Stimulated activated naive CD8-positive, alpha-beta T cell treated with anti-CD3 and anti-CD28 coated beads, Interleukin-15, amount 100 ng/mL, for 72 hours (primary cell): ENCODE data around the gene DLGAP1.
"Not testable (repeated sequence)": the region's sequence is repeated elsewhere in the genome, so short reads cannot be mapped to it uniquely, and the experiment has no call there.

Source experiments
- ATAC-seq: fragments of 150-1000 bp; cut with Tn5 transposase; 2 replicates; pipeline ENCODE4 v1.10.0; 2021; ENCODE audit warnings: mild to moderate bottlenecking, moderate library complexity
- DNase-seq, 2 donors: peaks; one replicate each; pipeline ENCODE4 v3.0.0; 2021 to 2022
- H3K27ac Mint-ChIP-seq, 2 donors: one replicate each; pipeline ENCODE4 v1.8.0; 2022; ENCODE audit warnings: mild to moderate bottlenecking in 2 of 2, mixed read lengths in 2 of 2, moderate library complexity in 2 of 2
- H3K27me3 Mint-ChIP-seq: one replicate; pipeline ENCODE4 v1.8.0; 2022; ENCODE audit warnings: mixed read lengths
- H3K4me1 Mint-ChIP-seq: one replicate; pipeline ENCODE4 v1.8.0; 2022; ENCODE audit warnings: mild to moderate bottlenecking, mixed read lengths
- H3K4me3 Mint-ChIP-seq, 2 donors: one replicate each; pipeline ENCODE4 v1.8.0; 2022; ENCODE audit warnings: mild to moderate bottlenecking in 2 of 2, mixed read lengths in 2 of 2, moderate library complexity in 1 of 2
- H3K9me3 Mint-ChIP-seq, 2 donors: one replicate each; pipeline ENCODE4 v1.8.0; 2022; ENCODE audit warnings: mixed read lengths in 2 of 2

The DLGAP1 gene

GRCh38 chr18:4352746-4353551, 102.2 kb downstream of the DLGAP1 start:
- Mint-ChIP-seq H3K4me1 (no peaks in the 10 kb centered on the region), H3K9me3 (peaks cover 24 to 25% of the 10 kb centered on the region in 2 donors), H3K27me3 (no peaks in the 10 kb centered on the region), H3K4me3 (no peak overlapping the region), H3K27ac (no peak overlapping the region)
- DNase-seq (no peak), ATAC-seq (no peak)

DNA sequence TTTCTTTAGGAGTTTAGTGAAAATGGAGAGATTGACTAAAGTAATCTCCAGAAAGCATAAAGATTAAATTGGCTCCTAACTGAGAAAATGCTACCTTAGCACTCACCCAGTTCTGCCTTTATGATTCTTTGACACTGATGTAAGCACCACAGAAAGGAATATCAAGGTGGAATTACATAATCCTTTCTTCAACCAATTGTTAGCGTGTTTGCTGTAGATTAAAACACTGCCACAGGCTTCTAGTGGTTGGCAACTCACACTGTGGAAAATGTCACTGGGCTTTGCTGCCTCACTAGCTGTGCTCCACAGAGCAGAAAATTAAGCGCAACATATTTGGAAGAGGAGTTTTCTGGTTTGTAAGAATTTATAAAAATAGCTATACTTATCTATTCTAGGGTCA, 104.1 kb downstream of the DLGAP1 start:
- no peak for ATAC-seq
- no peak overlapping the region for H3K4me3 Mint-ChIP-seq

GRCh38 chr18:4335386-4335785, 119.7 kb downstream of the DLGAP1 start:
- DNase-seq (no peak), ATAC-seq (no peak)
- Mint-ChIP-seq H3K9me3 (peaks cover 6 to 7% of the 10 kb centered on the region in 2 donors), H3K27me3 (no peaks in the 10 kb centered on the region), H3K4me1 (no peaks in the 10 kb centered on the region), H3K27ac (no peak overlapping the region), H3K4me3 (no peak overlapping the region)

More for the DNA sequence above, 104.1 kb downstream of the DLGAP1 start:
- Mint-ChIP-seq H3K27ac (no peak overlapping the region), H3K4me1 (no peaks in the 10 kb centered on the region), H3K27me3 (no peaks in the 10 kb centered on the region), H3K9me3 (peaks cover 15 to 16% of the 10 kb centered on the region in 2 donors)
- DNase-seq, result no peak

GRCh38 chr18:4333043-4333442, 122.1 kb downstream of the DLGAP1 start:
- H3K27me3 Mint-ChIP-seq, result no peaks in the 10 kb centered on the region
- H3K9me3 Mint-ChIP-seq, result peaks cover 6 to 7% of the 10 kb centered on the region in 2 donors
- no peak overlapping the region for H3K27ac Mint-ChIP-seq
- no peak for ATAC-seq
- no peak for DNase-seq
- no peaks in the 10 kb centered on the region for H3K4me1 Mint-ChIP-seq
- H3K4me3 Mint-ChIP-seq, result no peak overlapping the region

- Mint-ChIP-seq H3K4me1 (no peaks in the 10 kb centered on the region), H3K9me3 (no peaks in the 10 kb centered on the region), H3K27ac (no peak overlapping the region), H3K4me3 (no peak overlapping the region), H3K27me3 (no peaks in the 10 kb centered on the region)
- DNase-seq (no peak), ATAC-seq (no peak)
Measured at GRCh38 chr18:4319738-4320677, 135.1 kb downstream of the DLGAP1 start.

DNA sequence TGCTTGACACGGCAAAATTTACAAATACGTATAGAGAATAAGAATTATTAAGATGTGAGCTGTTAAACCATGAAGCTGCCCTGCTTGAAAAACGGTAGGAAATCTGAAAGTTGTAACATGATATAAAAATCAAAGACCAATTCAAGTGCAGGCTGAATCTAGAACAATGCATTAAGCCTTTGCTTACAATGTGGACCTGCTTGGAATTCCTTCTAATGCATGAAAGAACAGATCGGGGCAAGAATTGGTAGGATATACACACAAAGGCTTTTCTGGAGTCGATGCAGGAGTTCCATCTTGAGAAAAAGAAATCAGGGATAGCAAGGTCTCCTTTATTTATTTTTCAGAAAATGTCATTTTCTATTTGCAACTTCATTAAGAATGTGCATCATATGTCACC, 136.8 kb downstream of the DLGAP1 start:
- no peaks in the 10 kb centered on the region for H3K4me1 Mint-ChIP-seq
- no peak for ATAC-seq
- H3K27me3 Mint-ChIP-seq, result no peaks in the 10 kb centered on the region
- no peak overlapping the region for H3K4me3 Mint-ChIP-seq
- DNase-seq, result no peak
- H3K27ac Mint-ChIP-seq, result no peak overlapping the region
- H3K9me3 Mint-ChIP-seq, result no peaks in the 10 kb centered on the region

GRCh38 chr18:4311945-4312344, 143.2 kb downstream of the DLGAP1 start:
- H3K4me3 Mint-ChIP-seq, H3K27me3 Mint-ChIP-seq, H3K9me3 Mint-ChIP-seq, ATAC-seq, H3K27ac Mint-ChIP-seq, DNase-seq, H3K4me1 Mint-ChIP-seq: not testable (repeated sequence)

DNA sequence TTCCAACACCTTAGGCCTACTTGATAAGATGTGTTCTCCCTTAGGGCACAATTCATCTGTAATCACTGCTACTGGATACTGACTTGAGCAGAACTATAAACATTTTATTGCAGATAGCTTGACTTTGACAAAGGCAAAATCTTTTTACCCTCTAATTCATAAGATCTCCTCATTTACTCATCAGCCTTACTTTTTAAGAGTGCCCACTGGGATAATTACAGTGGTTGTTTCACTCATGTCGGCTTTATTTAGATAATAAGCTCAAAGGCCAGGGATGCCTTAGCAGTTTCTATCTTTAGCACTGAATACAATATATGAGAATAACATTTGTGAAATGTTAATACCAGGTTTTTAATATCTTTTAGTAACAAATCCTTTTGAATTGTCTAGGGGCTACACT, 144.0 kb downstream of the DLGAP1 start:
- Mint-ChIP-seq H3K27ac (no peak overlapping the region), H3K4me3 (no peak overlapping the region), H3K4me1 (no peaks in the 10 kb centered on the region), H3K9me3 (no peaks in the 10 kb centered on the region), H3K27me3 (no peaks in the 10 kb centered on the region)
- ATAC-seq (no peak), DNase-seq (no peak)

DNA sequence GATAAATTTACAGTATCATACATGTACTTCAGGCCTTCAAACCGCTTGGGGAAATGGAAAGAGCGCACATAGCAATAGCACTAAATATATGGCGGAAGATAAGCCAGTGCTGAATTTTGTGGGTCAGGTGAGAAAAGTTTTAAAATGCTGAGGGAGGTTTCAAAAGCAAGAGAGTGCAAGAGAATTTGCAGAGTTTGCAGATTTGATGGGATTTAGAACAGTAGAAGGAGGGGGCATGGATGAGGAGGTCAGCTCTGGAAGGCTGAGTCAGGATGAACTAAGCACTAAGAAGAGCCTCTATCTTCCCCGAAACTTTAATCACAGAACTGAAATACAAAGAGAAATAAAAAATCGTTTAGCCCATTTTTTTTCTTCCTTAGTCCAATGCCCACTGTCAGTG, 145.9 kb downstream of the DLGAP1 start:
- Mint-ChIP-seq H3K4me3 (no peak overlapping the region), H3K4me1 (no peaks in the 10 kb centered on the region), H3K9me3 (no peaks in the 10 kb centered on the region), H3K27ac (no peak overlapping the region), H3K27me3 (no peaks in the 10 kb centered on the region)
- ATAC-seq (no peak), DNase-seq (no peak)

GRCh38 chr18:4308576-4308975, 146.5 kb downstream of the DLGAP1 start:
- Mint-ChIP-seq H3K4me1 (no peaks in the 10 kb centered on the region), H3K4me3 (no peak overlapping the region), H3K27ac (no peak overlapping the region), H3K27me3 (no peaks in the 10 kb centered on the region), H3K9me3 (no peaks in the 10 kb centered on the region)
- DNase-seq (no peak), ATAC-seq (no peak)

GRCh38 chr18:4299395-4299794, 155.7 kb downstream of the DLGAP1 start:
- DNase-seq, result no peak
- H3K4me1 Mint-ChIP-seq, result no peaks in the 10 kb centered on the region
- no peak for ATAC-seq
- no peak overlapping the region for H3K27ac Mint-ChIP-seq
- peaks cover 0 to 7% of the 10 kb centered on the region in 2 donors for H3K9me3 Mint-ChIP-seq
- H3K4me3 Mint-ChIP-seq, result no peak overlapping the region
- no peaks in the 10 kb centered on the region for H3K27me3 Mint-ChIP-seq

- Mint-ChIP-seq H3K27ac (no peak overlapping the region), H3K9me3 (peaks cover 5 to 24% of the 10 kb centered on the region in 2 donors), H3K27me3 (no peaks in the 10 kb centered on the region), H3K4me3 (no peak overlapping the region), H3K4me1 (no peaks in the 10 kb centered on the region)
- DNase-seq (no peak), ATAC-seq (no peak)
Measured at GRCh38 chr18:4293337-4293736, 161.8 kb downstream of the DLGAP1 start.

DNA sequence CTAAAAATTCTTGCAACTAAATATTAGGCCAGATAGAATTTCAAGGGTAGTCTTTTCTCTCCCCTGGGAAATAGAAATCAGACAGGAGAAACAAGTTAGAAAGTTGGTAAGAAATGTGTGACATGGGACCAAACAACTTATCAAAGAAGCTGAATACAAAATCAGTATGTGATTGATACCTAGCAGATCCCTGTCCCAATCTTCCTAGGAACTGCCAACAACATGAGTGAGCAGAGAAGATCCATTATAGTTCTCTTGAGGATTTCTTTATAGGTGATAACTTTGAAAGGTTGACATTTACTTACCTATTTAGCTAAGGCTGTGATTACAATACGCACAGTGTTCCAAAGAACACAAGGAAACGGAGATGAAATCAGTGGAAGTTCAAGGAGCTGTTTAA, 162.4 kb downstream of the DLGAP1 start:
- no peak for DNase-seq

DNA sequence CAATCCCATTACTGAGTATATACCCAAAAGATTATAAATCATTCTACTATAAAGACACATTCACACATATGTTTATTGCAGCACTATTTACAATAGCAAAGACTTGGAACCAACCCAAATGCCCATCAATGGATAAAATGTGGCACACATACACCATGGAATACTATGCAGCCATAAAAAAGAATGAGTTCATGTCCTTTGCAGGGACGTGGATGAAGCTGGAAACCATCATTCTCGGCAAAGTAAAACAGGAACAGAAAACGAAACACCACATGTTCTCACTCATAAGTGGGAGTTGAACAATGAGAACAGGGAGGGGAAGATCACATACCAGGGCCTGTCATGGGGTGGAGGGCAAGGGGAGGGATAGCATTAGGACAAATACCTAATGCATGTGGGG, 167.8 kb downstream of the DLGAP1 start:
- DNase-seq, H3K4me1 Mint-ChIP-seq, H3K4me3 Mint-ChIP-seq, H3K27me3 Mint-ChIP-seq, H3K27ac Mint-ChIP-seq, ATAC-seq, H3K9me3 Mint-ChIP-seq: not testable (repeated sequence)

More for the DNA sequence above, 162.4 kb downstream of the DLGAP1 start:
- peaks cover 5 to 25% of the 10 kb centered on the region in 2 donors for H3K9me3 Mint-ChIP-seq
- H3K27ac Mint-ChIP-seq, result no peak overlapping the region
- H3K27me3 Mint-ChIP-seq, result no peaks in the 10 kb centered on the region
- H3K4me1 Mint-ChIP-seq, result no peaks in the 10 kb centered on the region
- no peak for ATAC-seq
- H3K4me3 Mint-ChIP-seq, result no peak overlapping the region

DNA sequence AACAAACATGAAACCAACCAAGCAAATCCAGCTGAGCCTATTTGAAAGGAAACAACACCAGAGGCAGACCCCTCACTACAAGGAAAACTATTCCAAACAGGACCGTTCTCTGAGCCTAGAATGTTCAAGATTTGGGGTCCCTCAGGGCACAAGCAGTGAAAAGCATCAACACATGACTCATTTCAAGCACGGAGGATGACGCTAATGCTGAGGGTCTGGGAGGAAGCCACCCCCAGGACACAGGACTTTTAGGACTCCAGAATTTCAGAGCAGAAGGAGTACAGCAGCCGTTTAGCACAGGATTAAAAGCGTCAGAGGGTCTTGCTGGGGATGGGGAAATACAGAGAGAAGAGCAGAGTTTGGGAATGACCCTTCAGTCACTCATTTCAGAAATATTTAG, 168.9 kb downstream of the DLGAP1 start:
- ATAC-seq, result no peak
- no peaks in the 10 kb centered on the region for H3K27me3 Mint-ChIP-seq
- no peak overlapping the region for H3K4me3 Mint-ChIP-seq
- no peak overlapping the region for H3K27ac Mint-ChIP-seq
- H3K4me1 Mint-ChIP-seq, result no peaks in the 10 kb centered on the region
- peaks cover 5 to 9% of the 10 kb centered on the region in 2 donors for H3K9me3 Mint-ChIP-seq
- DNase-seq, result no peak

DNA sequence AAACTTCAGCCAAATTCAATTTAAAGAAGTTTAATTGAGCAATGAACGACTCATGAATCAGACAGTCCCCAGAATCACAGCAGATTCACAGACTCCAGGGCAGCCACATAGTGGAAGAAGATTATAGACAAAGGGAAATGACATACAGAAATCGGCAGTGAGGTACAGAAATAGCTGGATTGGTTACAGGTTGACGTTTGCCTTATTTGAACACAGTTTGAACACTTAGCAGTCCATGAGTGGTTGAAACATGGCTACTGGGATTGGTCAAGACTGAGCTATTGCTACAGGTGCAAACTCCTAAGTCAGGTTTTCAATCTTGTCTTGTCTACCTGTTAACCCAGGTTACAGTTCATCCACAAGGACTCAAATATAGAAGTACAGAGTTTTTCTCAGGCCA, 169.6 kb downstream of the DLGAP1 start:
- DNase-seq (no peak), ATAC-seq (no peak)
- Mint-ChIP-seq H3K27me3 (no peaks in the 10 kb centered on the region), H3K4me3 (no peak overlapping the region), H3K27ac (no peak overlapping the region), H3K4me1 (no peaks in the 10 kb centered on the region), H3K9me3 (peaks cover 5 to 9% of the 10 kb centered on the region in 2 donors)
